PC-3 (cell line): ENCODE results near the gene USP9Y. TPM values are rescaled to one million over a fixed set of nuclear protein-coding genes. Genes with fewer than 3 reads are reported as not detected.

Experiments used
- total RNA-seq: library from RNA; depleted of rRNA; stranded (reverse); fragments of >200 nt; gene quantifications from 2 replicates; pipeline ENCODE4 v1.2.3, GENCODE V29; 2014; rRNA removed

The USP9Y gene
- total RNA-seq, 1 experiment from 2014 or later: not detected

Other genes starting within 250 kb of the USP9Y start
- gene DDX3Y, start 203.6 kb downstream of the USP9Y start, total RNA-seq: not detected in 2 replicates